Measurements from ENCODE around the gene ARSB. TPM values are rescaled to one million over a fixed set of nuclear protein-coding genes. Genes with fewer than 3 reads are reported as not detected.

ARSB gene
- total RNA-seq, 1 donor from 2014 or later, result 21.4 TPM

DNA sequence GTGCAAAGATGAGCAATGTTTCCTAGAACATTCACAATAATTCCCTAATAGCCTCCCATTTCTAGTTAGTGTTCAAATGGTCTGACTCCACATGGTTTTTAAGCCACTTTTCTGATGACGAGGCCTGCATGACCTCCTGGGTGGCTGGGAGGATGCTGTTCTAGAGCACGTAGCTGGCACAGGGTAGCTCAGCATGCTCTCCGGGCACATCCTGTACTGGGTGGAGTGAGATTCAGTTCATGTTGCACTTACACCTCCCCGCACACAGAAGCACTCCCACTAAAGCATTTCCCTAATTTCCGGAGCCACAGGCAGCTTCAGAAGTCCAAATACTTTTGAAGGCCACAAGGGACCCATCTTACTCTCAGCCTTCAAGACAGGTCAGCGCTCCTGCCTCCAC lies 176.7 kb downstream of the ARSB start:
- H3K36me3 Mint-ChIP-seq, result no peaks in the 10 kb centered on the region

DNA sequence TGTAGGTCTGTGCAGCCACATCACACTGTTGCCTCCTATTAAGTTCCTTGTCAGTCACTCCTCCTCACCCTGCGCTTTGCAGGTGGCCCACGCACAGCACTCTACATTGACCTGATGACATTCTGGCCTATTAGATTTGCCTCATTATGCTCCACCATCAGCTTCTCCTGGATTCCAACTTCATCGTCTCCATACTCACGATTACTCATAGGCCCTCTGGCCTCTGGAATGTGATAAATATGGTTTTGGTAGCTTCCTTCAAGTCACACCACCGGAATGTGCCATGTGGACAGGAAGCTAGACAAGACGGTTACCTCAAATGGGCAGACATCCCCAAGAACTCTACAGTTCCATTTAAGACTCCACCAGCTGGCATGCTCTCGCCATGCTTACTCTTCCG lies 178.6 kb downstream of the ARSB start:
- no peaks in the 10 kb centered on the region for H3K27me3 Mint-ChIP-seq (ENCODE audit: low read depth)
- peaks cover 3% of the 10 kb centered on the region for H3K36me3 Mint-ChIP-seq
- DNase-seq (ENCODE audit: low spot score in 2 of 2, unreplicated experiment in 2 of 2), result no peak
- peaks cover 22% of the 10 kb centered on the region for H3K4me1 Mint-ChIP-seq
- TF ChIP-seq, protein P1, sequence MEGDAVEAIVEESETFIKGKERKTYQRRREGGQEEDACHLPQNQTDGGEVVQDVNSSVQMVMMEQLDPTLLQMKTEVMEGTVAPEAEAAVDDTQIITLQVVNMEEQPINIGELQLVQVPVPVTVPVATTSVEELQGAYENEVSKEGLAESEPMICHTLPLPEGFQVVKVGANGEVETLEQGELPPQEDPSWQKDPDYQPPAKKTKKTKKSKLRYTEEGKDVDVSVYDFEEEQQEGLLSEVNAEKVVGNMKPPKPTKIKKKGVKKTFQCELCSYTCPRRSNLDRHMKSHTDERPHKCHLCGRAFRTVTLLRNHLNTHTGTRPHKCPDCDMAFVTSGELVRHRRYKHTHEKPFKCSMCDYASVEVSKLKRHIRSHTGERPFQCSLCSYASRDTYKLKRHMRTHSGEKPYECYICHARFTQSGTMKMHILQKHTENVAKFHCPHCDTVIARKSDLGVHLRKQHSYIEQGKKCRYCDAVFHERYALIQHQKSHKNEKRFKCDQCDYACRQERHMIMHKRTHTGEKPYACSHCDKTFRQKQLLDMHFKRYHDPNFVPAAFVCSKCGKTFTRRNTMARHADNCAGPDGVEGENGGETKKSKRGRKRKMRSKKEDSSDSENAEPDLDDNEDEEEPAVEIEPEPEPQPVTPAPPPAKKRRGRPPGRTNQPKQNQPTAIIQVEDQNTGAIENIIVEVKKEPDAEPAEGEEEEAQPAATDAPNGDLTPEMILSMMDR (IDR thresholded peaks at IDR 0.05; ENCODE audit: unreplicated experiment), result no peak
- H3K27ac Mint-ChIP-seq, result no peak overlapping the region
- no peak overlapping the region for H3K4me3 Mint-ChIP-seq
- H3K9me3 Mint-ChIP-seq, result peaks cover 1% of the 10 kb centered on the region

More for the DNA sequence above, 176.7 kb downstream of the ARSB start:
- H3K27ac Mint-ChIP-seq, result no peak overlapping the region
- H3K4me3 Mint-ChIP-seq, result no peak overlapping the region
- no peaks in the 10 kb centered on the region for H3K9me3 Mint-ChIP-seq
- TF ChIP-seq, protein P1 (IDR thresholded peaks at IDR 0.05; ENCODE audit: unreplicated experiment), result no peak
- DNase-seq (ENCODE audit: low spot score in 2 of 2, unreplicated experiment in 2 of 2), result no peak
- no peaks in the 10 kb centered on the region for H3K27me3 Mint-ChIP-seq (ENCODE audit: low read depth)
- peaks cover 28% of the 10 kb centered on the region for H3K4me1 Mint-ChIP-seq

DNA sequence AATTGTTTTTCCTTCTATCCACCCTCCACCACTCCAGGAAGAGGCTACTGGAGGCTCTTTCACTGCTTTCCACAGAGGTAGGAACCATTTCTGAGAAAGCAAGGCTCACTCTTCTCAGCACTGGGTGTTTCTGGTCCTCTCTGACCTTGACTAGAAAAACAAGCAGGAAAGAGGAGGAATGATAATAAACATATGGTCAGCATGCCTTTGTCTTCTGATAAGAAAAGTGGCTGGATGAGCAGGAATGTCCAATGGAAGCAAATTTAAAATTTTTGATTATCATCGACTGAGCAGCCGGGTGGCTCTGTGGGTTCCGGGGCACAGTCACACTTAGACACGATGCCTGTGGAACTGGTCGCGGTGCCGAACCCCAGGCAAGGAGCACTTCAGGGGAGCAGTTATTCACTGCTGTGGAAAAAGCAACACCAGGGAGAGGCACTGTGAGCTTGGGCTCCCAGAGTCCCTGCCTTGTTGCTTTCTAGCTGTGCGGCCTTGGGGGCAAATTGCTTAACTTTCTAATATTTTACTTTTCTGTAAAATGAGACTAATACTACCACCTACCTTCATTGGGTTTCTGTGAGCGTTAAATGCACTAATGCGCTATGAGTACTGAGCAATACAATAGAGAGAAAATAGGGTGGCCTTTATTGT lies 179.5 kb downstream of the ARSB start:
- Mint-ChIP-seq H3K27me3 (ENCODE audit: low read depth) (no peaks in the 10 kb centered on the region), H3K9me3 (peaks cover 10% of the 10 kb centered on the region), H3K27ac (peak overlapping the region; percentile 87), H3K4me1 (peaks cover 17% of the 10 kb centered on the region), H3K36me3 (peaks cover 12% of the 10 kb centered on the region), H3K4me3 (no peak overlapping the region)
- TF ChIP-seq, protein P1 (IDR thresholded peaks at IDR 0.05; ENCODE audit: unreplicated experiment), result no peak
- no peak for DNase-seq (ENCODE audit: low spot score in 2 of 2, unreplicated experiment in 2 of 2)

DNA sequence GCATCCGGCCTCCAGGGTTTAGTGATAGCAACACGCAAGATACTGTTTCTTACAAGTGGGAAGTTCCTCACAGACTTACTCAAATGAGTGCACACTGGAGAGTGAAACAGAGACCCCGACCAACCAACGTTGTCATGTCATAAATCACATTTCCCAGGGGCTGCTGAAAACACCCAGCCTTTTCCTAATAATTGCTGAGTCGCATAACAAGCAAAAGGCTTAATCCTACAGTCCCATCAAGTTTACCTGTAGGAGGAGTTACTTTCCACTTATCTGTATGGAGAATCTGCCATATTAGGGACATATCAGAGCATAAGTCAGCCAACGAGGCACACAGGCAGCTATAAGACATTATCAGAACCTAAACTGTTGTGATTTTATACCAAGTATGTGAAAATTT lies 180.1 kb downstream of the ARSB start:
- TF ChIP-seq, protein P1 (IDR thresholded peaks at IDR 0.05; ENCODE audit: unreplicated experiment), result no peak
- no peak overlapping the region for H3K4me3 Mint-ChIP-seq
- DNase-seq (ENCODE audit: low spot score in 2 of 2, unreplicated experiment in 2 of 2), result no peak
- peaks cover 13% of the 10 kb centered on the region for H3K36me3 Mint-ChIP-seq
- peaks cover 11% of the 10 kb centered on the region for H3K9me3 Mint-ChIP-seq
- H3K27ac Mint-ChIP-seq, result no peak overlapping the region
- peaks cover 12% of the 10 kb centered on the region for H3K4me1 Mint-ChIP-seq
- no peaks in the 10 kb centered on the region for H3K27me3 Mint-ChIP-seq (ENCODE audit: low read depth)

DNA sequence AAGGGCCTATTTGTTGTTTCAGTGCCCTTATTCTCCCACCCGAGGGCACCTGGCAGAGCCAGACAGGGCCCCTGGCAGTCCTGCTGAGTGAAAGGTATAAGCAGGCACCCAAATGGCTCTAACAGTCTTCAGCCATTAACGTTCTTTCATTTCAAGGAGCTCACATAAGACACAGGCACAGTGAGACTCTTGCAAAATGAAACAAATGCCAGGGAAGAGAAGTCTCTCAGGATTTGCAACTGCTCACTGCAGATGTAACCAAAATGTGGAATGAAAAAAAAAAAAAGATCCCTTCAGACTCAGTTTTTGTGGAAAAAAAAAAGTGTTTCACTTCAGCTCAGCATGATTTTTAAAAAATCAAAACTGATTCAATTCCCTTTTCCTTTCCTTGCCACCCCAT lies 181.2 kb downstream of the ARSB start:
- Mint-ChIP-seq H3K9me3 (peaks cover 11% of the 10 kb centered on the region), H3K36me3 (peaks cover 16% of the 10 kb centered on the region), H3K4me1 (peaks cover 17% of the 10 kb centered on the region), H3K27me3 (ENCODE audit: low read depth) (no peaks in the 10 kb centered on the region), H3K27ac (no peak overlapping the region), H3K4me3 (no peak overlapping the region)
- no peak for DNase-seq (ENCODE audit: low spot score in 2 of 2, unreplicated experiment in 2 of 2)
- TF ChIP-seq, protein P1 (IDR thresholded peaks at IDR 0.05; ENCODE audit: unreplicated experiment), result no peak
